Smooth muscle cell of trachea (primary cell): ENCODE measurements around the gene FLT1. TPM values are rescaled to one million over a fixed set of nuclear protein-coding genes. Genes with fewer than 3 reads are reported as not detected.

Source experiments
- total RNA-seq: library from RNA; depleted of rRNA; stranded (reverse); fragments of >200 nt; gene quantifications from 2 replicates; pipeline ENCODE4 v1.2.1, GENCODE V29; 2014

Gene FLT1, protein sequence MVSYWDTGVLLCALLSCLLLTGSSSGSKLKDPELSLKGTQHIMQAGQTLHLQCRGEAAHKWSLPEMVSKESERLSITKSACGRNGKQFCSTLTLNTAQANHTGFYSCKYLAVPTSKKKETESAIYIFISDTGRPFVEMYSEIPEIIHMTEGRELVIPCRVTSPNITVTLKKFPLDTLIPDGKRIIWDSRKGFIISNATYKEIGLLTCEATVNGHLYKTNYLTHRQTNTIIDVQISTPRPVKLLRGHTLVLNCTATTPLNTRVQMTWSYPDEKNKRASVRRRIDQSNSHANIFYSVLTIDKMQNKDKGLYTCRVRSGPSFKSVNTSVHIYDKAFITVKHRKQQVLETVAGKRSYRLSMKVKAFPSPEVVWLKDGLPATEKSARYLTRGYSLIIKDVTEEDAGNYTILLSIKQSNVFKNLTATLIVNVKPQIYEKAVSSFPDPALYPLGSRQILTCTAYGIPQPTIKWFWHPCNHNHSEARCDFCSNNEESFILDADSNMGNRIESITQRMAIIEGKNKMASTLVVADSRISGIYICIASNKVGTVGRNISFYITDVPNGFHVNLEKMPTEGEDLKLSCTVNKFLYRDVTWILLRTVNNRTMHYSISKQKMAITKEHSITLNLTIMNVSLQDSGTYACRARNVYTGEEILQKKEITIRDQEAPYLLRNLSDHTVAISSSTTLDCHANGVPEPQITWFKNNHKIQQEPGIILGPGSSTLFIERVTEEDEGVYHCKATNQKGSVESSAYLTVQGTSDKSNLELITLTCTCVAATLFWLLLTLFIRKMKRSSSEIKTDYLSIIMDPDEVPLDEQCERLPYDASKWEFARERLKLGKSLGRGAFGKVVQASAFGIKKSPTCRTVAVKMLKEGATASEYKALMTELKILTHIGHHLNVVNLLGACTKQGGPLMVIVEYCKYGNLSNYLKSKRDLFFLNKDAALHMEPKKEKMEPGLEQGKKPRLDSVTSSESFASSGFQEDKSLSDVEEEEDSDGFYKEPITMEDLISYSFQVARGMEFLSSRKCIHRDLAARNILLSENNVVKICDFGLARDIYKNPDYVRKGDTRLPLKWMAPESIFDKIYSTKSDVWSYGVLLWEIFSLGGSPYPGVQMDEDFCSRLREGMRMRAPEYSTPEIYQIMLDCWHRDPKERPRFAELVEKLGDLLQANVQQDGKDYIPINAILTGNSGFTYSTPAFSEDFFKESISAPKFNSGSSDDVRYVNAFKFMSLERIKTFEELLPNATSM (N-terminal part only)
- total RNA-seq = 1.3 and 1.7 TPM in 2 replicates

DNA sequence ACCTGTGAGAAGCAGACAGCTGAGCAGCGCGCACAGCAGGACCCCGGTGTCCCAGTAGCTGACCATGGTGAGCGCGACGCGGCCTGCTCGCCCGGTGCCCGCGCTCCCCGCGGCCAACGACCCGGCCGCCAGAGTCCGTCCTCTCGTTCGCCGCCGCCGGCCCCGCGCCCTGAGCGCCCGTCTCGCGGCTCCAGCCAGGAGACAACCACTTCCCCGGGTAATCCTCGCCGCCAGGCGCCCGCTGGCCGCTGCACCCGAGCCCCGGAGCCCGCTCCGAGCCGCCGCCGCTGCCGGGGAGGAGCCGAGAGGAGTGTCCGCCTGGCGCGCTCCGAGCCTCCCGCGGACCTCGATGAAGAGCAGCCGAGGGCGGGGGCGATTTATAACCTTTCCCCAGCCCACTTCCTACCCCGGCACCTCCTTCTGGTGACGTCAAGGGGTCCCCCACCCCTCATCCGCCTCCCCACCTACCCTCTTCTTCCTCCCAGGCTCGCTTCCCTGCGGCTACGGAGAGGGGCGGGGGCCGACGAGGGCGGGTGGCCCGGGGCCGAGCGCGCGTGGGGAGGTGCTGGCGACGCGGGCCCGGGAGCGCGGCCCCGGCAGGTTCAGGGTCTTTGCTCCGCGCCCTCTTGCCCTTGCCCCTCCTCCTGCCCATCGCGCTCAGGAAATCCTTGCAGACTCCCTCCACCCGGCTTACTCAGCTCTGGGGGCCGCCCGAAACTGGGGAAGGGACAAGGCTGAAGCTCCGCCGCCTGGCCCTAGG lies at the start of gene FLT1:
FLT1 (minus strand) TSS at position 351 of the 760 bp plus-strand sequence; CDS start at position 66, 285 bp downstream.

Other genes starting within 250 kb of the FLT1 start
- gene POMP, start 164.0 kb upstream of the FLT1 start, total RNA-seq = 61.7 and 162 TPM in 2 replicates
- 2.3 and 5.1 TPM in 2 replicates for gene SLC46A3, start 223.8 kb upstream of the FLT1 start, total RNA-seq